HuH-7 (cell line): ENCODE measurements around the gene RAPGEF6.
A peak's percentile ranks its signal among the peaks of the same experiment; 100 is the strongest.
"Not testable (repeated sequence)": the region's sequence is repeated elsewhere in the genome, so short reads cannot be mapped to it uniquely, and the experiment has no call there.

Source experiments
- DNase-seq: peaks from one replicate; pipeline ENCODE4 v3.0.0; 2011; ENCODE audit warnings: low spot score

The RAPGEF6 gene

DNA sequence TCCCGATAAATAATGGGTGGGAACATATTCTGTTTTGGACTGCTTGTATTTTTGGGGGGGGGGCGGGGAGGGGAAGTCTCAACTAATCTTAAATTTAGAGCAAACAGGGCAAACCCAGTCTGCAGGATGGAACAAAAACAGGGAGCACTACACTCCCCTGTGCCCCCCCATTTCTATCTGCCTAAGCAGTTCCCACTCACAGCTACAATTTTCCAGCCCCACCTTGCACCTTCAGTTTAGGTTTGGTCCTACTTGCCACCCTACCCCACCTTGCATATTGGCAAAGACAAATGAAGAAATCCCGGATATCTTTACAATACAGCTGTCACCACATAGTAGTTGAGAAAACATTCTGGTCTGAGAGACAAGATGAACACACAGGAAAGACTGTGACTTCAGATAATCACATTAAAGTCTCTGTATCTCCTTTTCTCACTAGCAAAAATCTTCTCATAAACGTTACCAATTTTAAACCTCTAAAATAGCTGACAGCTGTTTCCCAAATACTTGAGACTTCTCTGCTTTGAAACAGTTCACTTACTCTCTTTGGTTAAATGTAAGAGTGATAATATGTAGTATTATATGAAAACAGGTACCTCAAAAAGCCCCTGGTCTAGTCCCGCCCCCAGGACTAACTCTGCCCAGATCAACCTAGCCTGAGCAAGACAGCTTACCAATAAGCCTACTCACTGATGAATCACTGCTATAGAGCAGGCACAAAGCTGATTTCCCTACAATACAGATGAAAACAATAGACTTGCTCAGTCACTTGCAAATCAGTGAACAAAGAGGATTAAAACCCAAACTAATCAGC lies 5.2 kb upstream of the RAPGEF6 start:
- no peak for DNase-seq

DNA sequence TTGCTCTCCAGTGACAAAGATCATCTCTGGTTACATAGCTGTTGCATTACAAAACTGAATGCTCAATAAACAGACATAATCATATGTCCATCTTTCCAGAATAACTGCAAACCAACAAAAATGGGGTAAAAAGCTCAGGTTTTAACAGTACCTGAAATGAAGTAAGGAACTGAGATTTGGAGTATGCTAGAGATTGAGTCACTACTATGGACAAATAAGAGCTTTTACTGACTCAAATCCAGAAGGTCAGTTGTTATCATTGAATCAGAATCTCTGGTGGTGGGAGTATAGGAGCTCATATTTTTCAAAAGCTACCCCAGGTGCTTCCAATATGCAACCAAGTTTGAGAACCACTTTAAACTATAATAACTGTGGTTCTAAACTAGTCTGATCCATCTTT lies 4.1 kb upstream of the RAPGEF6 start:
- DNase-seq: no peak

DNA sequence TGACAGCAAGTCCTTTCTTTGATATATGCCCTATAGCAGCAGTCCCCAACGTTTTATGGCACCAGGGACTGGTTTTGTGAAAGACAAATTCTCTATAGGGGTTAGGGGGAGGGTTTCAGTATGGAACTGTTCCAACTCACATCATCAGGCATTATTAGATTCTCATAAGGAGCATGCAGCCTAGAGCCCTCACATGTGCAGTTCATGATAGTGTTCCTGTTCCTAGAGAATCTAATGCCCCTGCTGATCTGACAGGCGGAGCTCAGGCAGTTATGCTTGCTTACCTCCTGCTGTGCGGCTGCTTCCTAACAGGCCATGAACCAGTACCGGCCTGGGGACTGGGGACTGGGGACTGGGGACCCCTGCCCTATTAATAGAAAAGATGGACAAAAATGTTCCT lies 2.7 kb upstream of the RAPGEF6 start:
- no peak for DNase-seq

DNA sequence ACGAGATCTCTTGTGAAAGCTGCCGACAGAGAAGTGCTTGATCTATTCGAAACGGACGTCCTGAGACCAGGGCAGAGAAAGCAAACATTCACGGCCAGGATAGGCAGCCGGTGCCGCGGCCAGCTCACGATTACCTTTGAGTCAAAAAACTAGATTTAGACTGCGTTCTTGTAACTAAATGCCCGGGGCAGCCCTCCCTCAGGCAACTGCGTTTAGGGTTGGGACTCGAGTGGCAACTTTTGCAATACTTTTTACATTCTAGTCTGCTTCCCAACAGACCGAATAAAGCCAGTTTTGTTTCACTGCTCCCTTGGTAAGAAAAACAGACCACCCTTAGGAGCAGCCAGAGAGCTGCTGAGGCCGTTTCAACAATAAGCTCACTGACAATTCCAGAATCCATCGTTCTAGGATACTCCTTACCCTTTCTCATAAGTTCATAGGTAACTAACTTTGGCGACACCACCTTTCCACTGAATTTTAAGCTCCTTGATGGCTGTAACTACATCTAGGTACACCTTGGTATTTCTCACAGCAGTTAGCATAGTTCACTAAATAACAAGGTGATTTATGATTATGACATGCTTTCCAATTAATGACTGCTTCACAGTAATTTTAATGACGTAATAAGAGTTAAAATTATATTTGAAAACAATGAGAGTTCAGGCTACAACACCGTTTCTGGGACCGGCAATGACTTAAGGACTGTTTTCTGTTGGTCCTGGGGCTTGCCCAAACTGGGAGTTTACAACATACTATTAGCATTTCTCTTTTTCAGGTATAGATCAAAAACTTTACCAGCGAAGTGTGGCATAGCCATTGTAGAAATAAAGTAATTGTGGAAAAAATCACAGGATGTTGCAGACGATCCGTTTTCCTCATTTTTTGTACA lies 899 bp upstream of the RAPGEF6 start:
- DNase-seq: no peak

DNA sequence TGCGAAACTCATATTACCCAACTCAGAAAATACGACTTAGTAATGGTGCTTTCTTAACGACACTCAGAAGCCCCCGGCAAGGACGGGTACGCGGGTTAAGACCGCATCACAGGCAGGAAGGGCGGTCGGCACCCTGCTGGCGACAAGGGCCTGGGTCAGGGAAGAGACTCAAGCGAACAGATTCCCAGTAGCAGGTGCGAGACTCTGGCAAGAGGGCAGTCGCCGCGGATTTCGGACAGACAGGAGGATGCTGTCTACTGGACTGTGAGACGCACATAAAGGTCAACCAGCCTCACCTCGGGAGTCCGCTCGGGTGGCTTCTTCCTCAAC lies 398 bp downstream of the RAPGEF6 start:
- DNase-seq: peak; percentile 41

DNA sequence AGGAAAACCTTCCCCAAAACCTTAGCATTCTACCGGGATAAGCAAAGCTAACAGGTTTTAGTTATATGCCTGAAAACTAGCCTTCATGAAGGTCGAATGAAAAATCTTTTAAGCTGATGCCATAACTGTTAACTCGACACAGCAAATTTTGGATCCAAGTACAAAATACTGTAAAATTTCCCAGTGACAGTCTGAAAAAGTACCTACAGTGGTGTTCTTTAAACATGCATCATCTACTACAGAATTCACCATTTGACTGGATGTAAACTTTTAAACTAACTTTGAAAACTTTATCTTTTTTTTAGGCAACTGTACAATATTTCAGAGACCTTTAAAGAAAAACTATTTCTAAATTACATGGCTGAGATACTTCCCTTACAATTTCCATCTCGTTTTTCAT lies 791 bp downstream of the RAPGEF6 start:
- DNase-seq: no peak

DNA sequence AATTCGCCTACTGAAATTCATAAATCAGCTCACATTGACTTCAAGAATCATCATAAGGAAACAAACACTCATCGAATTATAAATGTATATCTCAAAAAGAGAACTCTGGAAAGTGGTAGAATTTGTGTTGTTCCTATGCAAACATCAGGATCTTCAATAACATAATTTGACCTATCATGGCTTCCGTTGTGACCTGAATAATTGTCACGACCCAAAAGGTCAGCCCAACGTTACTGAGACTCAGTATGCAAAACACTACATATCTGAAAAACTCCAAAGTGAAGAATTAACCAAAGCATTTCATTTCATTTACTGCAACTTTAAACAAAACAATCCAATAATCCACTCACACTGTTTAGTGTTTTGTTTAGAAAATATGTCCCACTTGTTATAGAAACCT lies 1.2 kb downstream of the RAPGEF6 start:
- DNase-seq: no peak

DNA sequence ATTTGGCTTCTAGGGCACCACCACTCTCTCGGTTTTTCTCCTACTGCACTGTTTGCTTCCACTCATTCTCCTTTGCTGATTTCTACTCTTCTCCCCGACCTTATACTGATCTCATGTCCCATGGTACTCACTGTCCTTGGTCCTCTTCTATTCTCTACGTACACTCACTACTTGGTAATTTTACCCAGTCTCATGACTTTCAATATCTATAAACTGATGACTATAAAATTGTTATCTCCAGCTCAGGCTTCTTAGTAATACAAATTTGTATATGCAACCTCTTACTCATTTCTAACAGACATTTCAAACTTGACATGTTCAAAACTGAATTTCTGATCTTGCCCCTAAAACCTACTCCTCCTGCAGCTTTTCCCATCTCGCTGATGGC lies 4.1 kb downstream of the RAPGEF6 start:
- DNase-seq: peak; percentile 15

DNA sequence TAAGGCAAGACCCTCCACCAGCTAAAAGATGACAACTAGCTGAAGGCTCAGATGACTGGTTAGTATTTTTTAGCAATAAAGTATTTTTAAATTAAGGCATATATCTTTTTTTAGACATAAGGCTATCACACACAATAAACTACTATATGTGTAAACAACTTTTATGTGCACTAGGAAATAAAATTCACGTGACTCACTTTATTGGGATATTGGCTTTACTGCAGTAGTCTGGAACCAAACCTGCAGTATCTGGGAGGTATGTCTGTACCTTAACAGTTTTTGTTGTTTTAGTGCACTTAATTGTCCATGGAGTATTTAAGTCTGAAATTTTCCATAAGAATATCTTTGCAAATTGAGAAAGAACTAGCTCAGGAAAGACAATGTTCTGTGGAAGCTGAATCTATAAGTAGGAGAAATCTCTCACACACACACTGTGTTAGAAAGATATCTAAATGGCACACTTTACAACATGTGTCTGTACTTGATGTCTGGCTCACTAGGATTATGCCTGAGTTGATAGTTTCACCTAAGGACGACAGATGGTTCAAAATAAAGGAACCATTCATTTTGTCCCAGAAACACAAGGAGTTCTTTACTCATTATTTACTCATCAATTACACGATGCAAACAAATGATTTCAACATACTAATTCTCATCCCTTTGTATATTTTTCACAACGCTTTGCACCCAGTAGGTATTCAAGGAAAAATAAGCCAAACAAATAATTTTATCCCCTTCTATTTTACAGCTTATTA lies 4.6 kb downstream of the RAPGEF6 start:
- peak; percentile 30 for DNase-seq

DNA sequence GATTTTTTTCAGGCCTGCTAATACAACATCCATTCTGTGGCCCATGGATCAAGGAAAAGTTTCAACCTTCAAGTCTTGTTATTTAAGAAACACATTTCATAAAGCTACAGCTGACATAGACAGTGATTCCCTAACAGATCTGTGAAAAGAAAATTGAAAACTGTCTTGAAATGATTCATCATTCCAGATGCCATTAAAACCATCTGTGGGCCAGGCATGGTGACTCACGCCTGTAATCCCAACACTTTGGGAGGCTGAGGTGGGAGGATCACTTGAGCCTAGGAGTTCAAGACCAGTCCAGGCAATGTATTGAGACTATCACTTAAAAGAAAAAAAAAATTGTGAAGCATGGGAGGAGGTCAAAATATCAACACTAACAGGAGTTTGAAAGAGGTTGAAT lies 6.0 kb downstream of the RAPGEF6 start:
- no peak for DNase-seq

DNA sequence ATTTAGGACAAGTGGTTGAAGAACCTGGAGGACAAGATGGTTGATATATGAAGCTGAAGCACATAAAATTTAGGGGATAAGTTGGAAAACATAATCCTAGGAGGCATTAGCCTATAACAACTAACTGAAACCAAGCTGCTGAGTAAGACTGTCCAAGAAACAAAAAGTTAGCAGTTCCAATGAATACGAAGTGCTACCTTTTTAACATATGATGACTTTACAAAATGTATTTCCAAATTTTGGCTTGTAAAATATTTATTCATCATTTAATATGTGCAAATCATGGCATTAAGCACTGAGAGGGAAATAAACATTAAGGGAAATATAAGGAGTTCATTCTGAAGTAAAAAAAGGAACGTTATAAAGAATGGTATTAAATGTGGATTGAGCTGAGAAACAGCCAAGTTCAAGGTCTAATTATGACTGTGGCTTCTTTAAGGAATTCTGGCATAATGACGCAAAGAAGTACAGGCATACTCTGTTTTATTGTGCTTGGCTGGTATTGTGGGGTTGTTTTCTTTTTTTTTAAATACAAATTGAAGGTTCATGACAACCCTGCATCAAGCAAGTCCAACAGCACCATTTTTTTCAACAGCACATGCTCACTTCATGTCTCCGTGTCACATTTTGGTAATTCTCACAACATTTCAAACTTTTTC lies 7.7 kb downstream of the RAPGEF6 start:
- no peak for DNase-seq

DNA sequence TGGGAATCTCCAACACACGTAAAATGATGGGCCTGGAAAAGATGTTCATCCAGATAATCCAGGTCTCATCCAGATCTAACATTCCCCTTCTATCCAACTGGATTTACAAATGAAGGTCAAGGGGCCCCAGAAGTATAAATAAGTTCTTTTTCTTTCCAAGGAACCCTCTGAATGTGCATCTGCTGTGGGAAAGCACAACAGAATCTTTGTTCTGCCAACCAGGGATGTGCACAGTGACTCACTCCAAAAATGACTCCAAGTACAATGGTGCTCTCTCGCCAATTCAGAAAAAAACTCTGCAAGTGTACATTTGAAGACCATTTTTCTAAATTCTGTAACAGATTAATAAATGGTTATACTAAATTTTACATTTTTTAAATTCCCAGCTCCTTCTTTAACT lies 12.4 kb downstream of the RAPGEF6 start:
- DNase-seq: no peak

DNA sequence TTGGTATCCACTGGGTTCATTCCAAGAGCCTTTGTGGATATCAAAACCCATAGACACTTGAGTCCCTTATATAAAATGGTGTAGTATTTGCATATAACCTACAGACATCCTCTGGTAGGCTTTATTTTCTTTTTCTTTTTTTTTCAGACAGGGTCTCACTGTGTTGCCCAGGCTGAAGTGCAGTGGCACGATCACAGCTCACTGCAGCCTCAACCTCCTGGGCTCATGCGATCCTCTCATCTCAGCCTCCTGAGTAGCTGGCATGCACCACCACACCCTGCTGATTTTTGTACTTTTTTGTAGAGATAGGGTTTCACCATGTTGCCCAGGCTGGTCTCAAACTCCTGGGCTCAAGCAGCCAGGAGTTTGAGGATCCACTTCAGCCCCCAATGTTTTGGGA lies 13.9 kb downstream of the RAPGEF6 start:
- not testable (repeated sequence) for DNase-seq

DNA sequence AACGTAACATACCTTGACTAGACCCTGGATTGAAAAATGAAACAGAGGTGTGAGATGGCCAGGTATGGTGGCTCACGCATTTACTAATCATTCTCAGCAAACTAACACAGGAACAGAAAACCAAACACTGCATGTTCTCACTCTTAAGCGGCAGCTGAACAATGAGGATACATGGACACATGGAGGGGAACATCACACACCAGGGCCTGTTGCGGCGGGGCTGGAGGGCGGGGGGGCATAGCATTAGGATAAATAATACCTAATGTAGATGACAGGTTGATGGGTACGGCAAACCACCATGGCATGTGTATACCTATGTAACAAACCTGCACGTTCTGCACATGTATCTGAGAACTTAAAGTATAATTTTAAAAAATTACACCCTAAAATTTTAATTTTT lies 15.9 kb downstream of the RAPGEF6 start:
- no peak for DNase-seq

DNA sequence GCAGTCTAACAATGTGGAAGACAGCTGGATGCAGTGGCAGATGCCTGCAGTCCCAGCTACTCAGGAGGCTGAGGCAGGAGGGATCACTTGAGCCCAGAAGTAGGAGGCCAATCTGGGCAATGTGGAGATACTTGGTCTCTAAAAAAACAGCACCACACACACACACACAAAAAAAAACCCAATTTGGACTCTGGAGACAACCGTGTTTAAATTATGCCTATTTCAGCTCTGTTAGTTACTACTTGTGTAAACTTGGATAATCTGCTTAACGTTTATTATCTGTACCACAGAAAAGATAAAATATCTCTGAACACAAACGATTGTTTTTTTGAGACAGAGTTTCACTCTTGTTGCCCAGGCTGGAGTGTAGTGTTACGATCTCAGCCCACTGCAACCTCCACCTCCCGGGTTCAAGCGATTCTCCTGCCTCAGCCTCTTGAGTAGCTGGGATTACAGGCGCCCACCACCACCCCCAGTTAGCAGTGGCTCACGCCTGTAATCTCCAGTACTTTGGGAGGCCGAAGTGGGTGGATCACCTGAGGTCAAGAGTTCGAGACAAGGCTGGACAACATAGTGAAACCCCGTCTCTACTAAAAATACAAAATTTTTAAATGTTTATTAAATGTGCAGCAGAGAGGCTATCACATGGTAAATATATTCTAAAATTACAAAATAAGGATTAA lies 17.7 kb downstream of the RAPGEF6 start:
- no peak for DNase-seq

DNA sequence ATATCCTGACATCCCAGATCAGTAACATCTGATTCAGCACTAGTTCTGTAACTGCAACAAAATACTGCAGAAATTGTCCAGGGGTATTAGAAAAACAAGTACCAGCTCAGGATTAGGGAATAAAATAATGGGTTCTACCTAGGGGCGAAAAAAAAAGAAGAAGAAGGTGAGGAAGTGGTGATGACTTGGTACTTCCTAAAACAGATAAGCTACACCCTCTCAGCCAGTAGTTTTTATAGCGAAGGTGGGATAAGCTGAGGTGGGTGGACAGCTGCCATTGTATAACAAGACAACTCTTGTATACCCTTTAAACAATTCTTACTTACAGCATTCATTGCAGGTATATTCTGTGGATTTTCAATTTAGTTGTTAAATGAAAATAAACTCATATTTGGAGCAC lies 19.1 kb downstream of the RAPGEF6 start:
- DNase-seq: no peak

DNA sequence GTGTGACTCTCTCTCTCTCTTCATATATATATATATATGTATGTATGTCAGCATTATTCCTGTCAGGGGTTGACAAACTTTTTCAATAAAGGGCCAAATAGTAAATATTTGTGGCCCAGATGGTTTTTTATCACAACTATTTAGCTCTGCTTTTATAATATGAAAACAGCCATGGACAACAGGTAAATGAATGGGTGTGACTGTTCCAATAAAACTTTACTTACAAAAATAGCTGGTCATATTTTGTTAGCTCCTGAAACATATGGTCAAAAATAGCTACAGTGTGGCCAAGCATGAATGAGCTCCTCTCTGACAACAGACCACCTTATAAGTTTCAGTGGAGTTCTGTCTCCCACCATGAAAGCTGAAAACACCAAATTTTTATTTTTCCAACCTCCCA lies 21.6 kb downstream of the RAPGEF6 start:
- DNase-seq: no peak

DNA sequence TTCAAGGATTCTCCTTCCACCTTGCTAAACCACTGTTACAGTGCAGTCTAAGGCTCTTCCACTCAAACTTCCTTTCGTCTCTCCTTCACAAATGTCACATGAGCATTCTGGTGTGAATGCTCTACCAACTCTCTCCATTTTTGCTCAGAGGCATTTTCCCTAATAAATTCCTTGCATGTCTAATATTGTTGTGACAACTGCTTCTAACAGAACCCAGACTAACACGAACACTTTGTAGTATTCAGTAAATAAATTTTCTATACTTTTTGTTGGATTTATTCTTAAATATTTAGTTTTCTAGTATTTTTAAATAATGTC lies 24.0 kb downstream of the RAPGEF6 start:
- DNase-seq: no peak

DNA sequence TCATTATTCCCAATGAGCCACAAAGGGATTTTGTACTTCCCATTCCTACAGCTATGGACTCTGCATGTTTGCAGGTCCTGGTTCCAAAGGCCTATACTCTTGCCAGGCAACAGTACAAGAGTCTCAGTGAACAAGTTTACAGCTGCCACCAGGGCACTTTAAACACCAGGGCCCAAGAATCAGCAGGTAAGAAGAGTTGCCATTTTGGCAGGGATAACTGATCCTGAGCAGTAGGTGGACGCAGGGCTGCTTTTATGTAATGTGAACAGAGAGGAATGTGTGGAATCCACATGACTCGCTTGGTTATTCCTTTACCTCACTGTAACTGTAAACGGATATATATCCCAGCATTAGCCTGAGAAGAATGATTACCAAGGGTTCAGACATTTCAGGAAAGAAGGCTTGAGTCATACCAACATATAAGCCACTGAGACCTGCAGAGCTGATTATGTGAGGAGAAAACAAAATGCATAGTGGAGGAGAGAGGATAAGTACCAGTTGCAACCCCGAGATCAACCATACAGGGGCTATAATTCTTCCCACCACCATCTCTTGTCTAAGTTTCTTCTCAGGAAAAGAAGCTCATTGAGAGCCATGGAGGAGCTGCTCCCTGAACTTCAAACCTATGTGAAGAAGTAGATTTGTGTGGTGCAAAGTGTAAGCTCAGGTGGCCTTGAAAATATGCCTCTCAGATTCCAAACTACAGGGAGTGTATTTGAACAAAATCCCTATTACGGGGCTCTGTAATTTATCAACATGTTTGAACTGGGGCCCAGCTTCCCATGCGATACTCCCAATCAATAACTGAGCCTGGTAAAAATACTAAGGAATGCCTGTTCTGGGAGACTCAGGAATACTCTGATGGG lies 24.6 kb downstream of the RAPGEF6 start:
- no peak for DNase-seq

DNA sequence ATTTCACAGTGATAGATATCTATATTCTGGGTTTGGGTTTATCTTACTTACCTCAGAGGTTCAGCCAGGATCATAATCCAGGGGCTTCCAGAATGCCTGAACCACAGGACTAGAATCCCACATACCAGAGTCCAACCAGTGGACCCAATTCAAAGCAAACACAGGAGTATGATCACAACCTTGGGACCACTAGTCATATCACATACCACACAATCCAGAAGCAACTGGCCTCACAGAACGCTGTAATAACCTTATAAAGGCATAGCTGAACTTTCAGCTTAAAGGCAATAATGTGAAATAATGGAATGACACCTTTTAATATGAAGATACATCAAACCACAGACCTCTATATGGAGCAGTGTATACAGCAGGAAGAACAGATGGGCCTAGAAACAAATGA lies 25.3 kb downstream of the RAPGEF6 start:
- DNase-seq: no peak

DNA sequence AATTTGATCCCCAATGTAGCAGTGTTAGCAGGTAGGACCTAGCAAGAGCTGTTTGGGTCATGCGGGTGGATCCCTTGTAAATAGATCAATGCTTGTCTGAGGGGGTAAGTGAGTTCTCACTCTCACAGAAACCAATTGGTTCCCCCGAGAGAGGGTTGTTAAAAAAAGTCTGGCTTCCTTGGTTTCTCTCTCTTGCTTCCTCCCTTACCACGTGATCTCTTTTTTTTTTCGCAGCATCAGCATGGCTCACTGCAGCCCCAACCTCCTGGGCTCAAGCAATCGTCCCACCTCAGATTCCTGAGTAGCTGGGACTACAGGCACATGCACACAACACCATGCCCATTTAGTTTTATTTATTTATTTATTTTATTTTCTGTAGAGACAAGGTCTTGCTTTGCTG lies 26.4 kb downstream of the RAPGEF6 start:
- no peak for DNase-seq
